ENCODE measurements around the gene SVOPL.

Gene SVOPL

GRCh38 chr7:138657854-138658386, 43.2 kb downstream of the SVOPL start:
- no peak for TF ChIP-seq CTCF (conservative IDR thresholded peaks at IDR 0.05)
- no peak overlapping the region for H3K27ac ChIP-seq

- TF ChIP-seq CTCF (conservative IDR thresholded peaks at IDR 0.05) = no peak
- H3K27ac ChIP-seq = no peak overlapping the region
Measured at GRCh38 chr7:138656952-138657351, 44.2 kb downstream of the SVOPL start.

GRCh38 chr7:138654616-138655015, 46.5 kb downstream of the SVOPL start:
- no peak for TF ChIP-seq CTCF (conservative IDR thresholded peaks at IDR 0.05)
- no peak overlapping the region for H3K27ac ChIP-seq

- H3K27ac ChIP-seq = no peak overlapping the region
- no peak for TF ChIP-seq CTCF (conservative IDR thresholded peaks at IDR 0.05)
Measured at GRCh38 chr7:138649506-138649905, 51.7 kb downstream of the SVOPL start.

GRCh38 chr7:138645284-138645683, 55.9 kb downstream of the SVOPL start:
- peak; percentile 15; the same call in 1 of the 2 replicates for TF ChIP-seq CTCF (conservative IDR thresholded peaks at IDR 0.05)
- H3K27ac ChIP-seq = no peak overlapping the region

GRCh38 chr7:138632826-138633602, 68.1 kb downstream of the SVOPL start:
- TF ChIP-seq CTCF (conservative IDR thresholded peaks at IDR 0.05) = no peak
- no peak overlapping the region for H3K27ac ChIP-seq

GRCh38 chr7:138632384-138632783, 68.8 kb downstream of the SVOPL start:
- TF ChIP-seq CTCF (conservative IDR thresholded peaks at IDR 0.05) = no peak

More at GRCh38 chr7:138632384-138632783, 68.8 kb downstream of the SVOPL start:
- no peak overlapping the region for H3K27ac ChIP-seq
